ENCODE results near the gene FBXW4.

- TF ChIP-seq CTCF (IDR thresholded peaks at IDR 0.05), result no peak
- no peak for TF ChIP-seq RAD21 (IDR thresholded peaks at IDR 0.05; ENCODE audit: low read length)
- no peak for TF ChIP-seq MXI1 (IDR thresholded peaks at IDR 0.05; ENCODE audit: low read depth, low read length)
- TF ChIP-seq RCOR1 (IDR thresholded peaks at IDR 0.05; ENCODE audit: low read length), result no peak
- no peak for TF ChIP-seq SMC3 (IDR thresholded peaks at IDR 0.05; ENCODE audit: low read depth, low read length)
- no peak for TF ChIP-seq EP300 (IDR thresholded peaks at IDR 0.05; ENCODE audit: borderline replicate concordance in 1 of 2, low read depth in 1 of 2, low read length in 1 of 2)
- no peak for TF ChIP-seq TEAD4 (IDR thresholded peaks at IDR 0.05; ENCODE audit: borderline replicate concordance, insufficient read depth)
- TF ChIP-seq NRF1 (IDR thresholded peaks at IDR 0.05; ENCODE audit: low read depth, low read length), result no peak
- TF ChIP-seq, protein P1, sequence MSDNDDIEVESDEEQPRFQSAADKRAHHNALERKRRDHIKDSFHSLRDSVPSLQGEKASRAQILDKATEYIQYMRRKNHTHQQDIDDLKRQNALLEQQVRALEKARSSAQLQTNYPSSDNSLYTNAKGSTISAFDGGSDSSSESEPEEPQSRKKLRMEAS (IDR thresholded peaks at IDR 0.05; ENCODE audit: low read depth), result no peak
Measured at GRCh38 chr10:101569323-101569621, 125.7 kb downstream of the FBXW4 start.
